HG03565 (cell line): ENCODE data around the gene VPS37C.
A peak's percentile ranks its signal among the peaks of the same experiment; 100 is the strongest.

Source experiments
- ATAC-seq: cut with Tn5 transposase; IDR thresholded peaks from one replicate; pipeline ENCODE4 v1.9.1; 2021; ENCODE audit warnings: mild to moderate bottlenecking, moderate library complexity; ENCODE audit not compliant: unreplicated experiment

Gene VPS37C

GRCh38 chr11:61133956-61134662 lies 27.1 kb downstream of the VPS37C start:
- no peak for ATAC-seq

GRCh38 chr11:61133145-61133544 lies 28.1 kb downstream of the VPS37C start:
- ATAC-seq = no peak

GRCh38 chr11:61132646-61133045 lies 28.6 kb downstream of the VPS37C start:
- ATAC-seq = no peak

- no peak for ATAC-seq
Measured at GRCh38 chr11:61131998-61132555, 29.1 kb downstream of the VPS37C start.

GRCh38 chr11:61131586-61131985 lies 29.6 kb downstream of the VPS37C start:
- no peak for ATAC-seq

- no peak for ATAC-seq
Measured at GRCh38 chr11:61131186-61131585, 30.0 kb downstream of the VPS37C start.

- peak; percentile 69 for ATAC-seq
Measured at GRCh38 chr11:61129639-61130523, 31.3 kb downstream of the VPS37C start.

- no peak for ATAC-seq
Measured at GRCh38 chr11:61128947-61129638, 32.1 kb downstream of the VPS37C start.

- ATAC-seq = no peak
Measured at GRCh38 chr11:61127991-61128390, 33.2 kb downstream of the VPS37C start.

- no peak for ATAC-seq
Measured at GRCh38 chr11:61126256-61126655, 35.0 kb downstream of the VPS37C start.

- ATAC-seq = no peak
Measured at GRCh38 chr11:61125310-61125684, 35.9 kb downstream of the VPS37C start.

GRCh38 chr11:61124574-61125309 lies 36.5 kb downstream of the VPS37C start:
- no peak for ATAC-seq

GRCh38 chr11:61123775-61124571 lies 37.3 kb downstream of the VPS37C start:
- no peak for ATAC-seq

GRCh38 chr11:61122761-61123160 lies 38.5 kb downstream of the VPS37C start:
- no peak for ATAC-seq

- no peak for ATAC-seq
Measured at GRCh38 chr11:61121917-61122316, 39.3 kb downstream of the VPS37C start.

- no peak for ATAC-seq
Measured at GRCh38 chr11:61121192-61121831, 39.9 kb downstream of the VPS37C start.

- ATAC-seq = no peak
Measured at GRCh38 chr11:61120706-61121191, 40.5 kb downstream of the VPS37C start.

- no peak for ATAC-seq
Measured at GRCh38 chr11:61120099-61120705, 41.0 kb downstream of the VPS37C start.

GRCh38 chr11:61119571-61119970 lies 41.7 kb downstream of the VPS37C start:
- no peak for ATAC-seq
